Measurements from ENCODE around the gene CROCC2.

DNA sequence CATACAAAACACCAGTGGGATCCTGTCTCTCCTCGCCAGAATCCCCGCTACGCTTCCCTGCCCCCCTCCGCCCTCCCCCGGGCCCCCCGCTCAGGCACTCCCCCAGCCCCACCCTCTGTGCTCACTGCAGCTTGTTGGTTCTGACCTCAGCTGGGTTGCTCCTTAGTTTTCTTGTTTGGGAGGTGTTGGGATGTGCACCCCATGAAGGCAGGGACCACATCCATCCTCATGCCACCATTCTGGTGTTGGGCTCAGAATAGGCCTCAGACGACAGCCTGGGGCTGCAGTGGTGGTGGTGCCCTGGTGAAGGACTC, 96.9 kb downstream of the CROCC2 start:
- TF ChIP-seq CTCF (IDR thresholded peaks at IDR 0.05; ENCODE audit: insufficient read depth, low read length) (no peak), REST (IDR thresholded peaks at IDR 0.05; ENCODE audit: insufficient replicate concordance, low read depth) (no peak)

Data from HL-60 (cell line).